Fibroblast of gingiva (primary cell): Measurements from ENCODE around the gene MACROD1.
A peak's percentile ranks its signal among the peaks of the same experiment; 100 is the strongest.

Experiments
- DNase-seq: peaks from one replicate; pipeline ENCODE4 v3.0.0-alpha.2; 2011; ENCODE audit warnings: low read depth

Gene MACROD1

GRCh38 chr11:64152841-64153691 lies 12.8 kb downstream of the MACROD1 start:
- DNase-seq, result no peak

GRCh38 chr11:64151337-64151736 lies 14.6 kb downstream of the MACROD1 start:
- DNase-seq, result no peak

DNA sequence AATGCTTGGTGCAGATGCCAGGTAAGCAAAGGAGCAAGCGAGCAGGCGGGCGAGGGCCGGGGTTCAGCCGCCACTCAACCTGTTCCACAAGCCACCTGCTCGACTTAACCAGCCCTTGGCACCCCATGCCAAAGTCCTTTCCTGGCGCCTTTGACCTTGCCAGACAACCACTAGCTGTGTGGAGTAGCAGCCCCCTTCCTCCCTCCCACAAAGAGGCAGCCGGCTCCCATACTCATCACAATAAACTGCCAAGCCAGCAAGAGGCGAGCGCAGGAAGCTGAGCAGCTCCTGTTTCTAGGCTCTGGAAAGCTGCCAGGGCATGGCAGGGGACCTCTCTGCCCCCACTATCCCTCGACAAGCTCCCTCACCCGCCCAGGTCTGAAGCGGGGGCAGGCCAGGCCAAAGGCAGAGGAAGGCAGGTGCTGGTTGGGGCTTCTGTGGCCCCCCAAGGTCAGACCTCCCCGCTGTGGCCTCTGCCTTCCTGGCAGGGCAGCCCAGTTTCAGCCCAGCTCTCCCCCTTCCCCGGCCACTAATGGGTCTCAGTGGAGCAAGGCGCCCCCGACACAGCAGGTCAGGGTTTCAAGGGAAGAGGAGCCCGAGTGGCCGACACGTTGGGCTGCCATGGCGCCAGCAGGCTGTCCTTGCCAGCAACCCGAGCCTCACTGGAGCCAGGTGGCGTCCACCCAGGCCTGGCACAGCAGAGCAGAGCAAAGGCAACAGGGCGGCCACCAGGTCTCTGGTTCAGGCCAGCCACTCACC lies 15.3 kb downstream of the MACROD1 start:
- DNase-seq, result no peak

GRCh38 chr11:64150051-64150450 lies 15.9 kb downstream of the MACROD1 start:
- no peak for DNase-seq

GRCh38 chr11:64148917-64149617 lies 16.8 kb downstream of the MACROD1 start:
- no peak for DNase-seq

- peak; percentile 50 for DNase-seq
Observed at GRCh38 chr11:64148226-64148916, 17.5 kb downstream of the MACROD1 start.

DNA sequence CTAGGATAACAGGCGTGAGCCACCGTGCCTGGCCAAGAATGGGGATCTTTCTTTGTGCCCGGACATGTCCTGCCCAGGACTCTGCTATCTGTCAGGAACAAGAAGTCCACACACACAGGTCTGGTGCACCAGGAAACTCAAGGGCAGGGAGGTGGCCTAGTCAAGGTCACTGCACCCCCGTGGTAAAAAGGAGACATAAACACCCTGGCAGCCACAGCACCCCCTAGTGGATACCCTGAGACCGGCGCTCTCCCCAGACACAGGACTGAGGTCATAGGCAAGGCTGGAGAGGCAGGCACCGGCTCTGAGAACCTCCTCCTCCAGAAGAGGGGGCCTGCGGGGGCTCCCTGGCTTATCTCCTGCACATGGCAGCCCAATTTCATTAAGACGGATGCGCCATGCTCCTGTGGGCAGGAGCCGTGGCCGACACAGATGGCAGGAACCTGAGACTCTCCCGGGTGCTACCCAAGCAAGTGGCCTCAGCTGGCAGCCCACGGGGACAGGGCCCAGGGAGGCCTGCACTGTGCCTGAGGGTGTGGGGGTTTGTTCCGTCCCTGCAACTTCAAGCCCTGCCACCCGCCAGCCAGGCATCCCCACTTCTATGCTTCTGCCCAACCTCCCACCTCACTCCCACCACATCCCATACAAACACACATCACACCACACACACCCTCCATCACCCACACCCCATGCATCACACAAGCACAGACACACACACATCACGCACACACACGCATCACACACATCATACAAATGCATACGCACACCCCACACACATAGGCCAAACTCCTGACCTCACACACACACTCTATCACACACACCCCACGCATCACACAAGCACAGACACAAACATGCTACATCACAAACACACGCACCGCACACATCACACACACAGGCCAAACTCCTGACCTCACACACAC lies 19.6 kb downstream of the MACROD1 start:
- DNase-seq, result no peak

GRCh38 chr11:64144587-64145472 lies 21.1 kb downstream of the MACROD1 start:
- no peak for DNase-seq

DNA sequence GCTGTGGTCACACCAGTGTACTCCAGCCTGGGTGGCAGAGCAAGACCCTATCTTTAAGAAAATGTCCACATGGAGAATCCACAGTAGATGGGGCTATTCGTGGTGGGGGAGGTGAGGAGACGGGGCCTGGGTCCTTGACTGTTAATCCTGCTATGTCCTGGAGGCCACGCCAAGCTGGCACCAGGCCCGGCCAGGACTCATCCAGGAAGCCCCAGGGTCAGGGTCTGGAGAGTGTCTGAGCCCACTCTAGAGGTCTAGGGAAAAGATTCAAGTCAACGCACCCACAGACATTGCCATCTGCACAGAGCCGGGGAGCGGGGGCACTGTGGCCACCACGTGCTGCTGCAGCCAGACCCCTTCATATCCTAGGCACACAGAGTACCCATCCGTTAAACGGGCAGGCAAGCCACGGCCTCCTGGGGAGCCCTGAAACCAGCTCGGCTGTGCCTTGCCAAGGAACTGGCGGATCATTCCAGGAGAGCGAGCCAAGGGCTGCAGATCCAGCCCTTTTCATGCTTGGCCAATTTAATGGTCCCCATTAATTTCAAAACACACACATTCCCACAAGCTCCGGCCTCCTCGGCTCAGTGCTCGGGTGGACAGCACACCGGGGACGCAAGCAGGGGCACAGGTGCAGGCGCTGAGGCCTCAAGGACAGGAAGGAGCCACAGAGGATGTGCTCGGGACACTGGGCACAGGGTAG lies 24.7 kb downstream of the MACROD1 start:
- DNase-seq, result no peak

DNA sequence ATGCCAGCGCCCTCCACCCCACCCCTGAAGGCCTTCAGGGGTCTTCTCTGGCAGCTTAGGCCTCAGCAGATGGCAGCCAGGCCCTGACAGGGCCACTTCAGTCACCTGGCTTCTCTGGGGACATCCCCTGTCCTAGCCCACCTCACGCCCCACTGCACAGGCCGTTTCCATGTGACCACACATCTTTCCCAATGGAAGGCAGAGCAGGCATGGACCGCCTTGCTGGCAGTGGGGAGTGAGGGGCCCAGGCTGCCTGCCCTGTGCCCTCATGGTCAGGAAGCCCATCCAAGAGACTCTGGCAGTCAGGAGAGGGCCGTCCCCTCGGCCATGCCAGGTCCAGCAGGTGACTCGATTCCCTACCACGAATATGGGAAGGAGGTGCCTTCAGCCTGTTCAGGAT lies 25.8 kb downstream of the MACROD1 start:
- no peak for DNase-seq

- DNase-seq, result no peak
Observed at GRCh38 chr11:64139049-64139448, 26.9 kb downstream of the MACROD1 start.

GRCh38 chr11:64138398-64138797 lies 27.5 kb downstream of the MACROD1 start:
- DNase-seq, result no peak

GRCh38 chr11:64136765-64137441 lies 29.0 kb downstream of the MACROD1 start:
- DNase-seq, result no peak

- no peak for DNase-seq
Observed at GRCh38 chr11:64135711-64136110, 30.2 kb downstream of the MACROD1 start.

GRCh38 chr11:64134963-64135362 lies 30.9 kb downstream of the MACROD1 start:
- no peak for DNase-seq

DNA sequence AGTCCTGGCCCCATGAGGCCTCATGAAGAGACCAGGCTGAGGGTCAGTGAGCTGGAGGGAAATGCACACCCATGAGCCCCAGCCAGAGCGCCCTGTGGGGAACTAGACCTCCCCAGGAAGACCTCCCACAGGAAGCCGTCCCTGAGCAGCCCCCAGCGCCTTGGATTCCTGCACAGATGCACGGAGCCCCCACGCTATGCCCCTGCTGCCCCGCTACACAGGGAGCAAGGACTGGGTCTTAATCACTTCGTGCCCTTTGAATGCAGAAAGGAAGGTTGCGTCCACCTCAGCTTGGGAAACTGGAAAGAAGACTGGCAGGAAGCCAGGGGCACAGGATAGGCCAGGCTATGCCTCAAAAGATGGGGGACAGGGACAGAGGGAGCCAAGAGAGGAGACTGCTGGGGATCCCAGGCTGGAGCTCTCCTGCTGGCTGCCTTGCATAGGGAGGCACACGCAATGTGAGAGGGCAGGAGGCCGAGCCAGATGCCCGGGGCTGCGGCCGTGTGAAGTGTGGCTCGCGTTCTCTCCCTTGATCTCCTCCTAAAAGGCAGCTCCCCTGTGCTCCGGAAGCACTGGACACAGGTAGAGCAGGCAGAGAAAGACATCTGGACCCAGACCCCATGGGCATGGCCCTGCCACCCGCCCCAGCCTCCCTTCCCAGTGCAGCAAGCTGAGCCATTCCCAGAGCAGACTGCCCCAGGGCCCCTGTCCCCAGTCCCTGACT lies 32.8 kb downstream of the MACROD1 start:
- DNase-seq, result no peak

DNA sequence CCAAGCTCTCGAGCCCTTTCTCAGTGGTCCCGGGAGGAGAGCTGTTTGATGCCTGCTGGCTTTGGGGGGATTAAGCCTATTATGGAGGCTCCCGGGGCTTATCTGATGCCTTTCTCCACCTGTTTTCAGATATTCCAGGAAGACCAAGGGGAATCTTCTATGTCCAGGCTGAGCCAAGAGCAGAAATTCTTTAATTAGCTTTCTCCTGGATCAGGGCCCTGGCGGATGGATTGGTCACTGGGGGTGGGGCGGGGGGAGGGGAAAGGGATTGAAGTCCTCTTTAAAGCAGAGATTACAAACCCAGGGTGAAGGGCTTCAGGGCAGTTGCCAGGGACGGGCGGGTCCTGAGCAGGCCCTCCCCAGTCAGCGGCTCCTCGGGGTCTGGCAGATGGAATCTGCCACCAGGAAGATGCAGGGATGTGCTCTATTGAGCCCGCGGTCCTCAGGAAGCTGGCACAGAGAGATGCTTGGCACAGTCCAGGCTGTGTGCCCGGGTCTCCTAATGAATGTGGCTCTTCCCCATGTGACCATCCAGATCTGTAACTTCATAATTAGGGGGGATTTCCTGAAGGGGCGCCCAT lies 33.6 kb downstream of the MACROD1 start:
- no peak for DNase-seq
